DND-41 (cell line): ENCODE results near the gene CACHD1.

ENCODE experiments used
- EZH2 ChIP-seq: IDR thresholded peaks from 3 replicates; pipeline ENCODE4 v1.6.1; 2012; ENCODE audit warnings: borderline replicate concordance, low read depth, mild to moderate bottlenecking, moderate library complexity, low read length, inconsistent platforms; ENCODE audit not compliant: severe bottlenecking
- TF ChIP-seq, protein P1 (sequence below): IDR thresholded peaks from 2 replicates; pipeline ENCODE4 v1.5.1; 2012; ENCODE audit warnings: borderline replicate concordance, low read length, moderate library complexity, mild to moderate bottlenecking; ENCODE audit not compliant: poor library complexity, severe bottlenecking; ENCODE audit errors: extremely low read depth

DNA sequence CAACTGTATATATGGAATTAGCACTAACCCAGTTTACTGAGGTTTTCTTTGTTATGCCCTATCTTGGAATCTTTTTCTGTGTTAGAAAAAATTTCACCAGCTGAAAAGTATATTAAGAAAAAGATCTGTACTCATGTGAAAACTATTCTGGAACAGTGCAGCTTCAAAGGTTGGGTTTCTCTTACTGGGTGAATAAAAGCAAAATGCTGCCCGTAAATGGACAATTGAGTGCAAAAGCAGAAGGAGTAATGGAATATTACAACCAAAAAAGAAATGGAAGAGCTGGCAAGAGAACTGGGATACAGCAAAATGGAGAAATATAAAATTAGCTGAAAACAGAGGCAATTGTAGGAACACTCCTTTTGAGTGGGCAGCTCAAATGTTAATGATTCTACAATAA is 257.9 kb downstream of the CACHD1 start:
- TF ChIP-seq, protein P1, sequence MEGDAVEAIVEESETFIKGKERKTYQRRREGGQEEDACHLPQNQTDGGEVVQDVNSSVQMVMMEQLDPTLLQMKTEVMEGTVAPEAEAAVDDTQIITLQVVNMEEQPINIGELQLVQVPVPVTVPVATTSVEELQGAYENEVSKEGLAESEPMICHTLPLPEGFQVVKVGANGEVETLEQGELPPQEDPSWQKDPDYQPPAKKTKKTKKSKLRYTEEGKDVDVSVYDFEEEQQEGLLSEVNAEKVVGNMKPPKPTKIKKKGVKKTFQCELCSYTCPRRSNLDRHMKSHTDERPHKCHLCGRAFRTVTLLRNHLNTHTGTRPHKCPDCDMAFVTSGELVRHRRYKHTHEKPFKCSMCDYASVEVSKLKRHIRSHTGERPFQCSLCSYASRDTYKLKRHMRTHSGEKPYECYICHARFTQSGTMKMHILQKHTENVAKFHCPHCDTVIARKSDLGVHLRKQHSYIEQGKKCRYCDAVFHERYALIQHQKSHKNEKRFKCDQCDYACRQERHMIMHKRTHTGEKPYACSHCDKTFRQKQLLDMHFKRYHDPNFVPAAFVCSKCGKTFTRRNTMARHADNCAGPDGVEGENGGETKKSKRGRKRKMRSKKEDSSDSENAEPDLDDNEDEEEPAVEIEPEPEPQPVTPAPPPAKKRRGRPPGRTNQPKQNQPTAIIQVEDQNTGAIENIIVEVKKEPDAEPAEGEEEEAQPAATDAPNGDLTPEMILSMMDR, result no peak
- TF ChIP-seq EZH2, result no peak
